VCaP (cell line): ENCODE measurements around the gene WRAP73.

Experiments
- H3K27ac ChIP-seq: fragments of 450-650 bp; 2 replicates; pipeline ENCODE4 v1.5.1; 2017
- CTCF ChIP-seq: fragments of 450-650 bp; conservative IDR thresholded peaks from 2 replicates; pipeline ENCODE4 v1.5.1; 2017; ENCODE audit warnings: mild to moderate bottlenecking, moderate library complexity

Gene WRAP73

DNA sequence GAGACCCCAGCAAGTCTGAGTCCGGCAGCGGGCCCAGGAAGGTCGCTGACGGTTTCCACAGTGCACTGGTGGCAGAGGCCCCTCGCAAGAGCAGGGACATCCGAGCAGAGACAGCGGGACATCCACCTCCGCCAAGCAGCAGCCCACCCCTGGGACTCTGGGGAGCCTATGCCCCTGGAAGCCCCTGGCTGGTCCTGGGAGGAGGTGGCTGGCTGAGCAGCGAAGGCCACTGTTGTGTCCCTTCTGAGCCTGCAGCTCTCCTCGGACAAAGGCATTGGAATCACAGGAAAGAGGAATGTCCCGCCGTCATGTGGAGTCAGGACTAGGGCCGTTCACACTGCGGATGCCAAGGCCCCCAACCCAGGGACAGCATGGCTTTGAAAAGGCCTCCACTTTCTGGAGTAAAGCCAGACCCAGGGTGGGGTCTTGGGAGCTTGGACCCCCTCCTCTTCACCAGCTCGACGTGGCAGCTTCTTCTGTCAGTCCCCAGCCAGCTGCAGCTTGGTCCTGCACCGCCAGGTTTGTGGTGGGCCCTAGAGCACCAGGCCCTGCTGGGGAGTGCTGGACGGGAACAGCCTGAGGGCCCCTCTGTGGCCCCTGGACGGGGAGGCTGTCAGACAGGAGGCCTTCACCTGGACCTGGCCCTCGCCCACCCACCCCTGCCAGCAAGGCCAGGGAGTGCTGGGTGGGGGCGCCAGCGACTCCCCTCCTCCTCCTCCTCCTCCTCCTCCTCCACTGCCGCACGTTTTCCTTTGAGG is 40.0 kb downstream of the WRAP73 start:
- H3K27ac ChIP-seq, result no peak overlapping the region
- TF ChIP-seq CTCF, result no peak

DNA sequence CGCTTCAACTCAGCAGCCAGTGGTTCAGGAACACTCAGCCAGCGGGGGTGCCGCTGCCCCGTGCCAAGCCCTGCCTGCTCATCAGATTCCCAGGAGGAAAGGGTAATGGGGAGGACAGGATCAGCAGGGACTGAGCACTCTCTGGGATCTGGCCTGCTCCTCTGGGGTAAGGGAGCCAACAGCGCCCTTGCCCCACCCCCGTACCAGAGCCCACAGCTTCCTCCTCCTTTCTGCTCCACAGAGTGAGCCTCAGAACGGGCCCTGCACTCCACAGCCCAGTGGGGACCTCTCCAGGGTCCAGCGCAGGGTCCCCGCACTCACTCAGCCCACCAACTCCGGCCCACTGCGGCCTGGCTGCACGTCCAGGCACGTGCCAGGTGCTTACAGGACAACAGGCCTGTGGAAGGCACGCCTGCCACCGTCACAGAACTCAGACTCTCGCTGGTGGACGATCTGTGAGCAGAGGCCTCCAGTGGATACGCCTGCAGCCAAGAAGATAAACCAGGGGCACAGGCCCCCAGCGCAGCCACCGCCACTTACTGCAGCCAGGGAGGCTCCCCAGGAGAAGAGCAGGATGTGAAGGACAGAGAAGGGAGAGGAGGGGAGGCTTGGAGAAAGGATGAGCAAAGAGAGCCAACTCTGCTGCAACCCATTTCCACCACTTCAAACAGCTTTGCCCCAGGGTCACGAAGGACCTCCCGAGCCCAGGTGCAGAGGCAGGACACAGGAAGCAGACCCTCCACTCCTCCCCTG is 40.7 kb downstream of the WRAP73 start:
- no peak overlapping the region for H3K27ac ChIP-seq

DNA sequence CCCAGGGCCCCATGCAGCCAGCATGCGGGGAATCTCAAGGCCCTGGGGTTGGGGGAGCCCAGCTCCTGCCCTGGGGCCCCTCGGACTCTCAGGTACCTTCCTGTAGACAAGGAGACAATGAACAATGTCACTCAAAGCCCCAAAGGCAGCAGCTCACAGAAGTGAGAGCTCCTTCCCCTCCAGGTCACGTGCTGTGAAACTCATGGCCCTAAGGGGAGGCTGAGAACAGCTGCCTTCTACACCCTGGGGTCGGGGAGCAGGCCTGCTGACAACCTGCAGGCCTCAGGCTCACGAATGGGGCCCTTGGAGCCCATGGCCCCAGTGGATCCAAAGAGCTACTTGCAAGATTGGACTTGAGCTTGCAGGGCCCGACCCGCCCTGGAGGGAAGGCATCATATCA is 41.7 kb downstream of the WRAP73 start:
- no peak overlapping the region for H3K27ac ChIP-seq
- TF ChIP-seq CTCF, result no peak

More for the DNA sequence above, 40.7 kb downstream of the WRAP73 start:
- TF ChIP-seq CTCF, result no peak

DNA sequence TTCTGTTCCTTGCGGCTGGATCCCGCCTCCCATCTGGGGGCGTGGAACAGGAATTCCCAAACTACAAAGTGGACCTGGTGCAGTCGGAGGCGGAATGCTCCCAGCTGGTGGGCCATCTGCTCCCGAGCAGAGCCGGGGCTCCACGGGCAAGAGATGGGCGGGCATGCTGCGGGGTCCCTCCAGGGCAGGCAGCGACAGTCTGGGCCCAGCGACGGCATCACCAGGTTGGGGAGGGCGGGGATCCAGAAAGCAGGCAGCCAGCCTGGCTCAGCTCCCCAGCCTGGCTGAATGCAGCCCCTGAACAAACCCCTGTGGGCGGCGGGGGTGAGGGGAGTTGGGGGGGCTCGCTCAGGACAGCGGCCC is 42.2 kb downstream of the WRAP73 start:
- TF ChIP-seq CTCF, result no peak
- H3K27ac ChIP-seq, result no peak overlapping the region

DNA sequence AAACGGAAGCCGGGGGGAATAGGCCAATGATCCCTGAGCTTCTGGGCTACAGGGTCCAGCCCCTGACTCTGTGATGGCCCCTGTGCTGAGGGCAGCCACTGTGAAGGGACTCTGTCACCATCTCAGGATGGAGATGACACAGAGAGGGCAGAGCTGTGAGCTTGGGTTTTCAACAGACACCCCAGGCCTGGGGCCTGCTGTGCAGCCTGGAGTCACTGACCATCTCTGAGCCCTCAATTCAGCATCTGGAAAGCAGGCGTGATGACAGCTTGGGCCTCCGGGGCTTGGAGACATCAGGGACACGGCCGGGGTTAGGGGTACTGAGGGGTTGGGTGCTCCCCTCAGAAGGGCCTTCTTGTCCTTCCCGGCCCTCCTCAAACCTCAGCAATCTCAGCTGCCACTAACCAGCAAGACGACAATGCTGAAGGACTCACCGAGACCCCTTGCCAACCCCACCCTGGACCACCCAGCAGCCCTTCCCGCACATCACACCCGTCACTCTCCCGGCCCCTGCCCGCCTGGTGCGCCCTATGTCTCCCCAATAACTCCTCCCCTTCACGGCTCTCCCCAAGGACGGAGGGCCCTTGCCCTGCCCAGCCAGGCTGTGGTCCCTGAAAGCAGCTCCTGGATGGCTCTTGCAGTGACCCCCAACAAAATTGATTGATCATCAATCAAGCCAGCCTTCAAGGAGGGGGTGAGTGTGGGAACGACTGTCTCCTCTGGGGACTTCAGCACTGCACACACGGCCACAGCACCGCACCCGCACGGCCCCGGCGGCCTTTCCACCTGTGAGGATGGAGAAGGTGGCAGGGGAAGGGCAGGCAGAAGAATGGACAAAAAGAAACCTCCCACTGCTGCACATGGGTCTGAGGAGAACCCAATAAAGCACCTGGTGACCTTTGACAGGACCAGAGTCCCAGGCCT is 42.9 kb downstream of the WRAP73 start:
- H3K27ac ChIP-seq, result no peak overlapping the region
- TF ChIP-seq CTCF, result no peak

- TF ChIP-seq CTCF, result no peak
Measured at GRCh38 chr1:3604997-3605823, 44.7 kb downstream of the WRAP73 start.

More at GRCh38 chr1:3604997-3605823, 44.7 kb downstream of the WRAP73 start:
- no peak overlapping the region for H3K27ac ChIP-seq
